ENCODE results near the gene ZCWPW1.
"Not testable (repeated sequence)": the region's sequence is repeated elsewhere in the genome, so short reads cannot be mapped to it uniquely, and the experiment has no call there.

The ZCWPW1 gene

GRCh38 chr7:100356416-100357068 lies 72.0 kb downstream of the ZCWPW1 start:
- no peak overlapping the region for H3K27ac ChIP-seq
- no peak for TF ChIP-seq CTCF (IDR thresholded peaks at IDR 0.05; ENCODE audit: low read depth, low read length)
- peaks cover 75% of the 10 kb centered on the region for H3K36me3 ChIP-seq
- no peak overlapping the region for H3K4me3 ChIP-seq (ENCODE audit: low read depth, low read length)
- H3K27me3 ChIP-seq (ENCODE audit: insufficient read depth, low read depth, severe bottlenecking) = no peaks in the 10 kb centered on the region
- H3K9me3 ChIP-seq (ENCODE audit: severe bottlenecking) = no peaks in the 10 kb centered on the region
- no peak for DNase-seq

GRCh38 chr7:100353685-100354330 lies 74.7 kb downstream of the ZCWPW1 start:
- DNase-seq = no peak
- no peak for TF ChIP-seq CTCF (IDR thresholded peaks at IDR 0.05; ENCODE audit: low read depth, low read length)
- H3K36me3 ChIP-seq = peaks cover 70% of the 10 kb centered on the region

GRCh38 chr7:100352984-100353684 lies 75.4 kb downstream of the ZCWPW1 start:
- Histone ChIP-seq H3K9me3 (ENCODE audit: severe bottlenecking) (no peaks in the 10 kb centered on the region), H3K4me3 (ENCODE audit: low read depth, low read length) (no peak overlapping the region), H3K36me3 (peaks cover 68% of the 10 kb centered on the region), H3K27ac (no peak overlapping the region), H3K27me3 (ENCODE audit: insufficient read depth, low read depth, severe bottlenecking) (no peaks in the 10 kb centered on the region)
- no peak for TF ChIP-seq CTCF (IDR thresholded peaks at IDR 0.05; ENCODE audit: low read depth, low read length)
- DNase-seq = no peak

More at GRCh38 chr7:100353685-100354330, 74.7 kb downstream of the ZCWPW1 start:
- no peaks in the 10 kb centered on the region for H3K9me3 ChIP-seq (ENCODE audit: severe bottlenecking)
- no peak overlapping the region for H3K27ac ChIP-seq
- no peak overlapping the region for H3K4me3 ChIP-seq (ENCODE audit: low read depth, low read length)
- H3K27me3 ChIP-seq (ENCODE audit: insufficient read depth, low read depth, severe bottlenecking) = no peaks in the 10 kb centered on the region

GRCh38 chr7:100352230-100352781 lies 76.2 kb downstream of the ZCWPW1 start:
- DNase-seq; H3K27ac ChIP-seq; H3K9me3 ChIP-seq (ENCODE audit: severe bottlenecking); H3K4me3 ChIP-seq (ENCODE audit: low read depth, low read length); H3K27me3 ChIP-seq (ENCODE audit: insufficient read depth, low read depth, severe bottlenecking): not testable (repeated sequence)
- peaks cover 70% of the 10 kb centered on the region for H3K36me3 ChIP-seq

GRCh38 chr7:100351657-100352058 lies 76.8 kb downstream of the ZCWPW1 start:
- H3K4me3 ChIP-seq (ENCODE audit: low read depth, low read length) = no peak overlapping the region
- H3K27ac ChIP-seq = no peak overlapping the region
- H3K36me3 ChIP-seq = peaks cover 70% of the 10 kb centered on the region
- no peaks in the 10 kb centered on the region for H3K27me3 ChIP-seq (ENCODE audit: insufficient read depth, low read depth, severe bottlenecking)
- DNase-seq = no peak
- H3K9me3 ChIP-seq (ENCODE audit: severe bottlenecking) = no peaks in the 10 kb centered on the region
- TF ChIP-seq CTCF (IDR thresholded peaks at IDR 0.05; ENCODE audit: low read depth, low read length) = no peak
